Retinal pigment epithelial cell (primary cell): Measurements from ENCODE around the gene FGFR2.

Source experiments
- DNase-seq: peaks from one replicate; pipeline ENCODE4 v3.0.0-alpha.2; 2010; ENCODE audit warnings: low read depth
- H3K4me3 ChIP-seq: 2 replicates; pipeline ENCODE4 v1.5.1; 2011; ENCODE audit warnings: mild to moderate bottlenecking, low read length, control low read depth, moderate library complexity
- CTCF ChIP-seq: conservative IDR thresholded peaks from 2 replicates; pipeline ENCODE4 v1.5.1; 2011; ENCODE audit warnings: low read depth, low read length, control low read depth, inconsistent platforms

FGFR2 gene

GRCh38 chr10:121442086-121442935 lies 155.9 kb downstream of the FGFR2 start:
- H3K4me3 ChIP-seq, result no peak overlapping the region
- DNase-seq, result no peak
- no peak for TF ChIP-seq CTCF

- TF ChIP-seq CTCF, result no peak
- H3K4me3 ChIP-seq, result no peak overlapping the region
- DNase-seq, result no peak
These were observed 157.8 kb downstream of the FGFR2 start for GRCh38 chr10:121440461-121440860.

- no peak for TF ChIP-seq CTCF
- DNase-seq, result no peak
These were observed 159.9 kb downstream of the FGFR2 start for GRCh38 chr10:121438333-121438732.

GRCh38 chr10:121437596-121437995 lies 160.6 kb downstream of the FGFR2 start:
- no peak overlapping the region for H3K4me3 ChIP-seq
- TF ChIP-seq CTCF, result peak; percentile 3
- DNase-seq, result no peak

More at GRCh38 chr10:121438333-121438732, 159.9 kb downstream of the FGFR2 start:
- H3K4me3 ChIP-seq, result no peak overlapping the region

- no peak for DNase-seq
- no peak for TF ChIP-seq CTCF
- H3K4me3 ChIP-seq, result no peak overlapping the region
These were observed 161.5 kb downstream of the FGFR2 start for GRCh38 chr10:121436630-121437341.

GRCh38 chr10:121436281-121436629 lies 162.0 kb downstream of the FGFR2 start:
- no peak for DNase-seq
- H3K4me3 ChIP-seq, result no peak overlapping the region
- no peak for TF ChIP-seq CTCF
